NOMO-1 treated with dmso at 0.1 percent for 144 hours (cell line): Measurements from ENCODE around the gene NCOA6.
"Not testable (repeated sequence)": the region's sequence is repeated elsewhere in the genome, so short reads cannot be mapped to it uniquely, and the experiment has no call there.

Experiments used
- DNase-seq: peaks from one replicate; lab custom pipeline; 2025; ENCODE audit not compliant: unreplicated experiment; lab: John Stamatoyannopoulos, UW

Gene NCOA6

GRCh38 chr20:34722560-34722959, 102.9 kb downstream of the NCOA6 start:
- DNase-seq = not testable (repeated sequence)

DNA sequence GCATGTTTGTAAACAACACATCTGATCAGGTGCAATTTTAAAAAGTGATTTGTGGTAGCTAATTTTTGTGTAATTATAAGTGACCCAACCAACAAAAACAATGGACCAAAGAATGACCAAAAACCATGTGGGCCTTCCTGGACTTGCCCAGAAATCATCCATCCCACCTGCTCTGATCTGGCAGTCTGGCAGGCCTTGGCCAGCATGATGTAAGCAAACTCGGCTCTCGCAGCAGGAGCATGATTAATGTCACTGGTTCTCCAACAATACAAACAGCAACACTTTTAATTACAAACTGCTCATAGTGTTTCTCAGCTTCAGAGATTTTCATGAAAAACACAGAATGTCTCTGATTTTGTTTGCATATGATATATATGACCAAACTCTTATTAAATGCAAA, 105.2 kb downstream of the NCOA6 start:
- no peak for DNase-seq

DNA sequence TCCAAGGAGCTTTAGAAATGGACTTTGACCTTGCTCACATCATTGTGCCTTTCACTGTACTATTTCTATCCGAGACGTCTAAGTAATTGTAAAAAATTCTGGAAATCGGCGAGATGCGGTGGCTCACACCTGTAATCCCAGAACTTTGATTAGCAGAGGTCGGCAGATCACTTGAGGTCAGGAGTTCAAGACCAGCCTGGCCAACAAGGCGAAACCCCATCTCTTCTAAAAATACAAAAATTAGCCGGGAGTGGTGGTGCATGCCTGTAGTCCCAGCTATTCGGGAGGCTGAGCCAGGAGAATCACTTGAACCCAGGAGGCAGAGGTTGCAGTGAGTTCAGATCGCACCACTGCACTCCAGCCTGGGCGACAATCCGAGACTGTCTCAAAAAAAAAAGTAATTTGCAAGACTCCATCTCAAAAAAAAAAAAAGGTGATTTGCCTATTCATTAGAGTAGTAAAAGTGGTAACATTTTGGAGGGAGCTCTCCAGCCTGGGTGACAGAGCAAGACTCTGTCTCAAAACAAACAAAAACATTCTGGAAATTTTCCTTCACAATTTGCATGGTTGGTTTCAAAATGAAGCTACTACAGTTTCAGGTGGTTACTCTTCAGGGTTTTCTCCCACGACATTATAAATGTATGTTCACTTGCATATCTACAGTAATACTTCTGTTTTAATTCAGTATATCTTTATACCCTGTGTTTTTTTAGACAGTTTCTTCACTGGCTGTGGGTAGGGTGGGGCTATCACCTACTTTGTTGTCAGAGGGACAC, 106.0 kb downstream of the NCOA6 start:
- DNase-seq = not testable (repeated sequence)

DNA sequence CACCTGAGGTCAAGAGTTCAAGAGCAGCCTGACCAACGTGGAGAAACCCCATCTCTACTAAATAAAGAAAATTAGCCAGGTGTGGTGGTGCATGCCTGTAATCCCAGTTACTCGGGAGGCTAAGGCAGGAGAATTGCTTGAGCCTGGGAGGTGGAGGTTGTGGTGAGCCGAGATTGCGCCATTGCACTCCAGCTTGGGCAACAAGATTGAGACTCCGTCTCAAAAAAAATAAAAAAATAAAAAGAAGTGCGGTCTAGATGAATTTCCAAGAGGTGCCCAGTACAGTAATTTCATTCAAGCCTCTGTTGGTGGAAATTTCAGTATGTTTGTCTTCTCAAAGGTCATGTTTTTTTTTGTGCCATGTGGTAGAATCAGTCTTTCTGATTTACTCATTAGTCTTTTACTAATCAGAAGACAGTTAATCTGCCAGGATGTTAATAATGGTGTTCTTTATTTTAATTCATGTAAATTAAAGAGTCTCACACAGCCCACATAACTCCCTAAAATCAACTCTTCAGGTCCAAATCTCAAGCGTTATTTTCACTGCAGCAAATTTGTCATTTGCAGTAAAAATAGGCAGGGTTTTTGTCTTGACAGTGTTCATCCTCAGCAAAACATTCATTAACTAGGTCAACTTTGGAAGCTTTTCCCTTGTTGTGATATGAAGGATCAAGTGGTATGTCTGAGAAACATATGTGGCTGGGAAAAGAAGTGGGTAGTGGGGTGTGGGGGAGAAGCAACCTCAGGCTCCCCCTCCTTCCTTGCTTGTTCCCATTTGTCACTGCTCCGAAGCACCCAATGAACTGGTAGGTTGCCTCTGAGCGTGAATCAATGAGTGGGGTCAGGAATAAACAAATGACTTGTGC, 108.0 kb downstream of the NCOA6 start:
- no peak for DNase-seq

DNA sequence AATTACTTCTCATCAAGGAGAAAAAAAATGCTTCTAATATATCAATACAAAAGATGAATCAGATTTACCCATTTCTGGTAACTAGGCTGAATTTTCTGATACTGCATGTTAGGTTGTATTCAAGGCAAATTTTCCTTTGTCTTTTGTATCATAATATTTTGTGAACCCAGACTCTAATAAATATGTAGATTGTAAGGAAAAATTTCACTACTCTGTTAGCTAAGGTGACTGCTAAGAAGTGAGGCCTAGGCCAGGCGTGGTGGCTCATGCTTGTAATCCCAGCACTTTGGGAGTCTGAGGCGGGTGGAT, 108.6 kb downstream of the NCOA6 start:
- DNase-seq = no peak

DNA sequence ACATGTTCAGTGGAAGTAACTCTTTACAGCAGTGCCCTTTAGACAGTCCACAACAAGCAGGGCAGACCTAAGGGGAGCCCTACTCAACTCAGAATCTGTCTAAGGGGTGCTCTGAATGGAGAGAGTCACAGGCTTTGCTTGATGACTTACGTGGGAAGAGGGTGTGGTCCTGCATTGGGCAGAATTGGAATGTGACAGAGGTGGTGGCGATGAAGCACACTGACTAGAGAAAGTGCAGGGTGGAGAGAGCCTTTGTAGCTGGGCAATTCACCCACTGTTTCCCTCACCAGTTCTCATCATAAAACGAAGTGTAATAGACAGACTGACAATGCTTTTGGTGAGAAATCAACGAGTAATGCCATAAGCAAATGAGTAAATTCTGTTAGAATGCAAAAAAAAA, 110.1 kb downstream of the NCOA6 start:
- no peak for DNase-seq

DNA sequence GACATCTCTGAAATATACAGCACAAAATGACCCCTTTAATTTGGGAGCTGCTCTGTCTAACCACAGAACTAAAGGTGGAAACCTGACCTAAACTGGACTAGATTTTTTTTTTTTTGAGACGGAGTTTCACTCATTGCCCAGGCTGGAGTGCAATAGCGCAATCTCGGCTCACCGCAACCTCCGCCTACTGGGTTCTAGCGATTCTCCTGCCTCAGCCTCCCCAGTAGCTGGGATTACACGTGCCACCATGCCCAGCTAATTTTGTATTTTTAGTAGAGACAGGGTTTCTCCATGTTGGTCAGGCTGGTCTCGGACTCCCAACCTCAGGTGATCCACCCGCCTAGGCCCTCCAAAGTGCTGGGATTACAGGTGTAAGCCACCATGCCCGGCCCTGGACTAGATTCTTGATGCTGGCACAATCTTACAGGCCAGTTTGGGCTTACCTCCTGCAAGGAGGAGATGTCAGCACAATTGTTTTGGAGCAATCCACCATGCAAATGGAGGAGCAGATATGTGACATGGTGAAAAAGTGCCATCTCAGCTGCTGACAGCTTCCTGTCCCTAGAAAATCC, 111.4 kb downstream of the NCOA6 start:
- not testable (repeated sequence) for DNase-seq

DNA sequence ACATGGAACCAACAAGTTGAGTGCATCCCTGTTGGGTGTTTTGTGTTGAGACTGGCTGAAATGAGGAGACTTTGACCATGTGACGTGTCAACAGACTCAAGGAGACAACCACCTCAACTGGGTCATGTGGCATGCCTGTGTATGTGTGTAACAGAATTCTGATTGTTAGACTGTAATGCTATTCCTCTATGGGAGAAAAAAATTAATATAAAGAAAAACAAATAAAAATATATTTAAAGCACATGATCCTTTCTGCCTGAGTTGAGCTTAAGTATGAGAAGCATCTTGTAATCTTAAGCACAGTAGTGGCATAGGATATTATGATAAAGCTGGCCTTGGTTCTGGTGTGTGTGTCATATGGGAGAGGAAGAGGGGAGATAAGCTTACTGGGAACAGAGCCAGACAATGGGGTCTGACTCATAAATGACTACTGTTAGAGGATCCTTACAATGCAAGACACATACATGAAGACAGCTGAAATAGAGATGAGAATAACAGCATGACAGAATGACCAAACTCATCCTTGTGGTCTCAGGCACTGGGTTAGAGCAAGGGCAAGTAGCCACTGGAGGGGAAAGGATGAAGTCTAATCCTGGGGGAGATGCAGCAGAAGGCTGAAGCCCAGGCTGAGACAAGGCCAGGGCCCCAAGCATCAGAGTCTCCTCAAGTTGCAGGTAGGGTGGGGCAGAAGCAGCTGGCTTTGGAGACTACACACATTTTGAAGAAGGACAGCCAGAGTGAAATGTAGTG, 112.1 kb downstream of the NCOA6 start:
- no peak for DNase-seq

GRCh38 chr20:34712525-34713192, 112.8 kb downstream of the NCOA6 start:
- no peak for DNase-seq

- no peak for DNase-seq
These were observed 113.5 kb downstream of the NCOA6 start for GRCh38 chr20:34711813-34712430.

GRCh38 chr20:34710861-34711574, 114.4 kb downstream of the NCOA6 start:
- DNase-seq = no peak

DNA sequence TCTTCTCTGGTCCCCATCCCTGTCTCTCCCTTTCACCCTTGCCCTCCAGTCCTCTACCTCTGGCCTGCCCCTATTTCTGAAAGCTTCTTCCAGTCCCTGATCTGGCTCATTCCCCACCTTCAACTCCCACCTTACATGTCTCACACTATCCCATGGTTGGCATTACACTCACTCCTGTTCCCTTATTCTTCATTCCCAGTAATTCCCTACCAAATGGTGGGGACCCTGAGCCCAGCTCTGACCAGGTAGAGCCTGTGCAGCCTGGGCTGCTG, 114.9 kb downstream of the NCOA6 start:
- DNase-seq = no peak

GRCh38 chr20:34709831-34710567, 115.5 kb downstream of the NCOA6 start:
- DNase-seq = peak; percentile 41

- no peak for DNase-seq
These were observed 116.2 kb downstream of the NCOA6 start for GRCh38 chr20:34709044-34709830.

DNA sequence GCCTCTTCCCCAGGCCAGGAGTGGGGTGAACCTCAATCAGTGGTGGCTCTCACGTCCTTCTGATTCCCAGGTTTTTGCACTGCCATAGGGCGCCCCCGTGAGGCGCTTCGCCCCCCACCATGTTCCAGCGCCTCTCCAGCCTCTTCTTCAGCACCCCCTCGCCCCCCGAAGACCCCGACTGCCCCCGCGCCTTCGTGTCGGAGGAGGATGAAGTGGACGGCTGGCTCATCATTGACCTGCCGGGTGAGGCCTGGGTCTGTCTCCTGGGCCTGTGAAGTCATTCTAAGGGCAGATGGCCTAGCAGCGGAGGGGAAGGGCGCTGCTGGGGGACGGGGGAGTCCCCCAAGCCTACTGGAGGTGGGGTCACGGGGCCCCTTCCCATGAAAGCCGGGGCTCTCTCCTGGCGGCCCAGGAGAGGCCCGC, 116.8 kb downstream of the NCOA6 start:
- DNase-seq = no peak

DNA sequence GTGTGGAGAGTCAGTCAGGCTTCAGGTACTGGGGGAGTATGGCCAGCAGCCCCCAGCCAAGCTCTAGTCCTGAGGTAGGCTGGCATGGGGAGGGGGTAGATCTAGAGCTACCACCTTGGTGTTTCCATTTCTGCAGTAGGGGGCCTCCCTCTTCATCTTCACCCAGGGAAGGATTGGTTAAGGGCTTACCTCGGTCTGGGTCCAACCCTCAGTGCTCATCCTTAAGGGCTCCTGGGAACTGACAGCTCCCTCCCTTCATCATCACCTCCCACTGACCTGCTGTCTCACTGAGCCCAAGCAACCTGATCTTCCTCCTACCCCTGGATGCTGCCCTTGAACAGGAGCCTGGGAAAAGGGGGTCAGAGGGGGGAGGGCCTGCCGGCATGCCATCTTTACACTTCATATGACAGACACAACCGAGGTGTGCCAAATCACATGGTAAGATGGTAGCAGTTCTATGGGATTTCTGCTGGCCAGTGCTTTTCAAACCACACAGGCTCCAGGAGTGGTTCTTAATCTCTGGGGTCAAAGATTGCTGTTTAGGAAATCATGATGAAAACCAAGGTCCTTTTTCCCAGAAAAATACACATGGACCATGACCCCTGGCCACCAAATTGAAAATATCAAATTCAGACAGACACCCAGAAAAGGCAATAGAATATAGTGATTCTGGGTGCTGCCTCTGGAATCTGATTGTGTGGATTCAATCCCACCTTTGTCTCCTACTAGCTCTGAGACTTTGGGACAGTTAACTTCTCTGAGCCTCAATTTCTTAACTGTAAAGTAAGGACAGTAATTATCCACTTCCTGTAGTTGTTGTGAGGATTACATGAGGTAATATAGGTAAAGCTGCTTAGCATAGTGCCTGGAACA, 118.3 kb downstream of the NCOA6 start:
- DNase-seq = no peak

- no peak for DNase-seq
These were observed 119.1 kb downstream of the NCOA6 start for GRCh38 chr20:34706302-34706875.
